GM23248 (cell line): ENCODE results near the gene IRF1.

Experiments used
- EZH2 ChIP-seq: fragments of 200-600 bp; sonication (generic); IDR thresholded peaks from 2 replicates; pipeline ENCODE4 v1.6.1; 2018; ENCODE audit warnings: antibody characterized with exemption, mild to moderate bottlenecking; ENCODE audit not compliant: insufficient read depth, poor library complexity, severe bottlenecking
- EZH2phosphoT487 ChIP-seq: fragments of 200-600 bp; sonication (generic); IDR thresholded peaks from 2 replicates; pipeline ENCODE4 v1.6.1; 2018; ENCODE audit warnings: antibody characterized with exemption, moderate library complexity, mild to moderate bottlenecking, low read depth; ENCODE audit not compliant: insufficient read depth

GRCh38 chr5:132473019-132473531 is 17.5 kb downstream of the IRF1 start:
- TF ChIP-seq EZH2phosphoT487 (no peak), EZH2 (no peak)
